GM21717 (cell line): Measurements from ENCODE around the gene ADCK2.
A peak's percentile ranks its signal among the peaks of the same experiment; 100 is the strongest.
"Not testable (repeated sequence)": the region's sequence is repeated elsewhere in the genome, so short reads cannot be mapped to it uniquely, and the experiment has no call there.

ENCODE experiments used
- ATAC-seq: cut with Tn5 transposase; IDR thresholded peaks from one replicate; pipeline ENCODE4 v1.9.1; 2021; ENCODE audit warnings: mild to moderate bottlenecking, moderate library complexity; ENCODE audit not compliant: unreplicated experiment

Gene ADCK2, protein sequence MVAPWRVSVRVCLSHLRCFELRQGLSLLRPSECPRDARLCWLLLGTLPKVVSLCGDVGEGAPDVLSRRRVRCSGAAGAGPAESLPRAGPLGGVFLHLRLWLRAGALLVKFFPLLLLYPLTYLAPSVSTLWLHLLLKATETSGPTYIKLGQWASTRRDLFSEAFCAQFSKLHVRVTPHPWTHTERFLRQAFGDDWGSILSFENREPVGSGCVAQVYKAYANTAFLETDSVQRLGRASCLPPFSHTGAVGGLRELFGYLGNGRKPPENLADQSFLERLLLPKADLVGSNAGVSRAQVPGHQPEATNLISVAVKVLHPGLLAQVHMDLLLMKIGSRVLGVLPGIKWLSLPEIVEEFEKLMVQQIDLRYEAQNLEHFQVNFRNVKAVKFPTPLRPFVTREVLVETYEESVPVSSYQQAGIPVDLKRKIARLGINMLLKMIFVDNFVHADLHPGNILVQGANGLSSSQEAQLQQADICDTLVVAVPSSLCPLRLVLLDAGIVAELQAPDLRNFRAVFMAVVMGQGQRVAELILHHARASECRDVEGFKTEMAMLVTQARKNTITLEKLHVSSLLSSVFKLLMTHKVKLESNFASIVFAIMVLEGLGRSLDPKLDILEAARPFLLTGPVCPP

GRCh38 chr7:140672382-140673062 is at the start of gene ADCK2:
Gene ADCK2, plus strand, starts transcription at chr7:140672945. Its CDS starts 386 bp downstream, at chr7:140673331.
- peak; percentile 49 for ATAC-seq

- ATAC-seq: no peak
These were observed 48.8 kb upstream of the ADCK2 start for GRCh38 chr7:140623980-140624379.

DNA sequence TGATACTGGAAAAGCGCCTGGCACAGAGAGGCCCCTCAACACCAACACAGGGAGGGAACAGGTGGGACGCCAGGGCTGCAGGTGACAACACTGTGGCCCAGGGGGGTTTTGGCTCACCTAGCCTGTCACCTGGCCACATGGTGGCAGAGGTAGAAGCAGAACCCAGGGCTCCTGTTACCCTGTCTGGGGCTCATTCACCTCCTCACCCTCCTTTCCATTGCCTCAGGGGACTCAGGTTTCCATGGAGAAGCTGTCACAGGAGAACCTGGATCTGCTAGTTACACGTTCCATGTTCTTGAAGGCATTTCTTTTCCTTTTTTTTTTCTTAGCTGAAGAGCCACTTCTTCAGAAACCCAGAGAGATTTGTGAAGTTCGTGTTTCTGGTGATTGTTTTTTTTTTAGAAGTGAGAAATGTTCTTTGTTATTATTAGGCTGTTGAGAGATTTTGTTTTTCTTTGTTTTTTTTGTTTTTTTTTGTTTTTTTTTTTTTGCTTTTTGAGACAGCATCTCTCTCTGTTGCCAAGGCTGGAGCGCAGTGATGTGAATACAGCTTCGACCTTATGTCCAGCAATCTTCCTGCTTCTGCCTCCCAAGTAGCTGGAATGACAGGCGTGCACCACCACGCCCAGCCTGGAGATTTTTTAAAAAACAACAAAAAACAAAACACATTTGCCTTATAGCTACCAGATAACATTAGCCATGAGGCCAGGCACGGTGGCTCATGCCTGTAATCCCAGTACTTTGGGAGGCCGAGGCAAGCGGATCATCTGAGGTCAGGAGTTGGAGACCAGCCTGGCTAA is 48.2 kb upstream of the ADCK2 start:
- no peak for ATAC-seq

DNA sequence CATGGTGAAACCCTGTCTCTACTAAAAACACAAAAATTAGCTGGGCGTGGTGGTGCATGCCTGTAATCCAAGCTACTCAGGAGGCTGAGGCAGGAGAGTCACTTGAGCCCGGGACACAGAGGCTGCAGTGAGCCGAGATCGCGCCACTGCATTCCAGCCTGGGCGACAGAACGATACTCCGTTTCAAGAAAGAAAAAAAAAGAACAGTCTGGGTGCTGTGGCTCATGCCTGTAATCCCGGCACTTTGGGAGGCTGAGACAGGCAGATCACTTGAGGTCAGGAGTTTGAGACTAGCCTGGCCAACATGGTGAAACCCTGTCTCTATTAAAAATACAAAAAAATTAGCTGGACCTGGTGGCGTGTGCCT is 47.6 kb upstream of the ADCK2 start:
- ATAC-seq: not testable (repeated sequence)

DNA sequence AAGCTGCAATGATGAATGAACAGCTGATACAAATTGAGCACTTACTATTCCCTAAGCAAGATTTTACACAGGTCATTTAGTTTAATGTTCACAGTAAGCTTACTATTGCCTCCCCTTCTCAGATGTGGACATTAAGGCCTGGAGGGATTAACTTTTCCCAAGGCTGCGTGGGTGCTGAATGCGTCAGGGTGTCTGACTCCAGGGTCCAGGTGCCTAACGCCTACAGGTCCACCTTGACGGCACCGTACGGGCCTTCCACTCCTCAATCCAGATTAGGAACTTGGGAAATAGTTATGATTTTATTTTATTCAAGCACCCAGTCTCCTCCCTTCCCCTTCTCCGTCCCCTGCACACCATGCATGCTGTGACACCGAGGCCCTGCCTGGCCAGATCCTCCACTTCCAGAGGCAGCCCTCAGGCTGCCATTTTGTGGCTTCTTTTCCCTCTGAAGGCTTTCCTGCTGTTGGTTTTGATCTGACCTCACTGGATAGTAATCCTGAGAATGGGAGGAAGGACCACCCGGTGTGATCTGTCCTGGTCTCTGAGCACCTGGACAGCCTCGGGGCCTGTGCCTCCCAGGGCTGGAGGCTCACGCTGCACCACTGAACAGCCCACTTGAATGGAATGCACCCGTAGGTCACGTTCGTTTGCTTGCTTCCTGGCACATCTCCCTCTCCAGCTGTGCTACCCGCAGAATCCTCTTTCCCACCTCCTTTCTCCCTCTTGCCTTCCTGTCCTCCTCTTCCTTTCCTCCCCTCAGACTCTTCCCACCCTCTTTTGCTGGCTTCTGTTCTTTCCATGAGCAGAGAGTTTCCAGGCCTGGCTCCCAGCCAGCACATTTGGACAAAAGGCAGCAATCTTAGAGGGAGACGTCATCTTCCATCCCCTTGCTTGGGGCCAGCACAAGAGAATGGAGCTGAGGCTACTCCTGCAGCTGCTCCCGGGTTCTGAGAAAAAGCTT is 46.6 kb upstream of the ADCK2 start:
- ATAC-seq: no peak

GRCh38 chr7:140631021-140631420 is 41.7 kb upstream of the ADCK2 start:
- ATAC-seq: no peak

- no peak for ATAC-seq
These were observed 41.1 kb upstream of the ADCK2 start for GRCh38 chr7:140631602-140632001.

DNA sequence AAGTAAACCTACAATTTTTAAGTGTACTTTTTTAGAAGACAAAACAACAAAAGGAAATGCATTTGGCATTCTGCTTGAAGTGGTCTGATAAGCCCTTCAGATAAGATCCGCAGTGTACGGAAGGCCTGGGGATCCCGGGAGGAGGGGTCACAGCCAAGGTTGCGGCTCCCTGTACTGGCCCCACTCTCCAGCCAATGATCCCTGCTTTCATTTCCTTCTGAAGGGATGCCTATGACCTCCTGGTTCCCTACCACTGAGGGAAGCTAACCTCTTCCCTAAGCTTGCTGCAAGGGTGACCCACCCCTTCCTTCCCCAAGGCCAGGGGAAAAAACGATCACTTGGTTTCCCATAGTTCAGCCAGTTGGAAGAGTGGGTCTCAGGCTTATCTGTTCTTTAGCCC is 37.4 kb upstream of the ADCK2 start:
- no peak for ATAC-seq

GRCh38 chr7:140635816-140636215 is 36.9 kb upstream of the ADCK2 start:
- ATAC-seq: no peak

- ATAC-seq: no peak
These were observed 35.3 kb upstream of the ADCK2 start for GRCh38 chr7:140637400-140637799.

DNA sequence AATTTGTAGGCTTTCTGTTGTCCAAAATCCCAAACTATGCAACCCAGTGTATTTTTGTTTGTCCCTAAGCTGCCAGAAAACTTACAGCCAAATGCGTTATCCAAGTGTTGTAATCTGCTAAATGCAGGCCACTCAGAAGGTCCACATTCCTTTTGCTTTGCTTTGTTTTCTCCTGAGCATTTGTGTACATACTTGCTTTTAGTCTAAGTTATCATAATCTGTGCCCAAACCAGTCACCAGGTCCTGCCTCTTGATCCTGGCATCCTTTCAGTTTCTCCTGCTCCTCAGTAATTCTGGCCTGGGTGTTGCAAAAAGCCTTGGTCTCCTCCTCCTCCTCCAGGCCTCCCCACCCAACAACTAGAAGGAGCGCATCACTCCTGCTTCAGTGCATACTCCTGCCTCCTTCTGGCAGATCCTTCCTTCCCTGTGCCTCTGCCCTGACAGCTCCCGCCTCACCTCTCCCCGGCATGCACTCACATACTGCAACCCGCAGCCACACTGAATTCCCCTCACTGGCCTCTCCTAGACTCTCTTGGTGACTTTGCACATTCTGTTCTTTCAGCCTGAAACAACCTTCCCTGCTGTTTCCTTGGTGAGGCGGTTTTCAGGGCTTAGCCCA is 34.5 kb upstream of the ADCK2 start:
- no peak for ATAC-seq

DNA sequence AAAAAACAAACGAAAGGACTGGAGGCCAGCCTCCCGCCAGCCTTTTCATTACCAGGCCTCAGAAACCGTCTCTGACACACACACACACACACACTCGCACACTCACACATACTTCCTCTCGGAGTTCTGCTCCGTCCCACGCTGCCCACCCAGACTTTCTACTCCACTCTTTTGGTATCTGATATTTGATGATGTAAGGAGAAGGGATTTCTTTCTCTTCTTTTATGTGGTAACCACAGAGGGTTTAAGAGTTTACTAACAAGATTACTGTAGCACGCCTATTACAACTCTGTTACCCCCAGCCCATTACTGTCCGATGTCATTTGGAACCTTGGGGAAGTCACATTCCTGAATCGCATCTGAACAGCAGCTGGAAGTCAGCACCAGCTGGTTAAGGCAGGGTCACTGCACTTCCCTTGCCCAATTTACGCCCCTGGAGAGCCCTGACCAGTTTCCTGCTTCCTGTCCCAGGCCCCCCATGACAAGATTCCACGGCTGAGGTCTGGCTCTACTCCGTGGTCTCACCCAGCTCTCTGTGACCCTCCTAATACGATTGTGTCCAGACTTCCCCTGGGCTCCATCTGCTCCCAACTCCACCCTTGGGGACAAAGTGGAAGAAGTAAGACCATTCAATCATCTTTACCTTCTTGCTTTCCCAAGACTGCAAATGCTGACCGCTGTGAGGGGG is 33.2 kb upstream of the ADCK2 start:
- no peak for ATAC-seq

- ATAC-seq: no peak
These were observed 32.6 kb upstream of the ADCK2 start for GRCh38 chr7:140640060-140640637.

- no peak for ATAC-seq
These were observed 31.8 kb upstream of the ADCK2 start, which contains the start of gene DENND2A for GRCh38 chr7:140640727-140641523. Gene DENND2A, minus strand, starts transcription at chr7:140640813. Its CDS starts 38,416 bp downstream, at chr7:140602397.

DNA sequence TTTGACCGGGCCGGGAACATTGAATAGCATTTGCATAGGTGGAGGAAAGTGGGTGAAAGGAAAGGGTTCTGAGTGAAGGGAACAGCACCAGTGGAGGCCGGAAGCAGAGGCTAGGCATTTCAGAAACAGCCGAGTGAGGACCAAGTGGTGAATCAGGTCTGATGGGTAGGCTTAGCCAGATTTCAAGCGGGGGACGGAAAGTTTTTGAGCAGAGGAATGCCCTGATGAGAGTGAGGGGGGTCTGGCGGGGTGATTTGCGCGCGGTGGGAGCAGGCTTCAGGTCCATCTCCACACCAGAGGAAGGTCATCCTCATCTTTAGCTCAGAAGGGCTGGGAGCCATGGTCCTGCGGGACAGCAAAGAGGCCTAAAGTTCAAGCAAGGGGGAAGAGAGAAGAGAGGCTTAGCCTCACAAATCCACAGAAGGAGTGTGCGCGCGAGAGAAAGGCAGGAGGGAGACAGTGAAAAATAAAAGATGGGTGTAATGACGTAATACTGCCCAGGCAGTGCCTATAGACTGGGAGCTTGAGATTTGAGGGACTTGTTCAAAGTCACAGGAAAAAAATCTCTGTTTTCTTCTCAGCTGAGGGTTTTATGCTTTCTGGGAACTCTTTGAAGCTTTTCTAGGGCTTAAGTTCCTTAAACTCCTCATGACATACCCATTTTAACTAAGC is 31.1 kb upstream of the ADCK2 start:
- no peak for ATAC-seq

DNA sequence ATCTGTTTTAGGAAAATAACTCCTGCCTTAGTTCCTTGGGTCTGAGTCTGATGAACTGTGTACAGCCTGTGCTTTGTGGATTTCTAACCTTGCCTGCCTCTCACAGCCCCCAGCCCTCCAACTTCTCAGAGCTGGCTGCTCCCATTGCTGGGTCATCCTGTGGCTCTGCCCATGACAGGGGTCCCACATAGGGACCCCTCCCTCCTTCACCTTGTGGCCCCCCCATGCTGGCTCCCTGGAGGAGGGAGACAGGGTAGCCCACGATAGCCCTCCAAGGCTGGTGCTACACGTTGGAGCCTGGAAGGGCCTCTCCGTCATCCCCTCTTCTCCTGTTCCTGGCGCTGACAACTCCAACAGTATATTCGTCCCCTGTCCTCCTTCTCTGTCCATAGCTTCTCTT is 29.3 kb upstream of the ADCK2 start:
- ATAC-seq: no peak

- not testable (repeated sequence) for ATAC-seq
These were observed 28.0 kb upstream of the ADCK2 start for GRCh38 chr7:140644761-140645160.
